NT2/D1 (cell line): Measurements from ENCODE around the gene PTPN14.

Experiments used
- SUZ12 ChIP-seq: IDR thresholded peaks from 2 replicates; pipeline ENCODE4 v1.6.1; 2011; ENCODE audit not compliant: insufficient read length, insufficient read depth; ENCODE audit errors: extremely low read depth
- ZNF274 ChIP-seq: IDR thresholded peaks from 2 replicates; pipeline ENCODE4 v1.6.1; 2011; ENCODE audit warnings: mild to moderate bottlenecking, low read depth, low read length

GRCh38 chr1:214542275-214543199 lies 8.9 kb downstream of the PTPN14 start:
- no peak for TF ChIP-seq ZNF274
- TF ChIP-seq SUZ12: no peak
